NCI-H1105 (cell line): Measurements from ENCODE around the gene SKIC8.
"Not testable (repeated sequence)": the region's sequence is repeated elsewhere in the genome, so short reads cannot be mapped to it uniquely, and the experiment has no call there.

Experiments
- DNase-seq: peaks from one replicate; lab custom pipeline; 2025; lab: John Stamatoyannopoulos, UW

Gene SKIC8

GRCh38 chr15:78251136-78251535 lies 48.3 kb downstream of the SKIC8 start:
- no peak for DNase-seq

GRCh38 chr15:78249131-78249530 lies 50.3 kb downstream of the SKIC8 start:
- no peak for DNase-seq

- DNase-seq = no peak
Observed at GRCh38 chr15:78247911-78248310, 51.5 kb downstream of the SKIC8 start.

GRCh38 chr15:78245976-78246620 lies 53.3 kb downstream of the SKIC8 start:
- not testable (repeated sequence) for DNase-seq

- DNase-seq = not testable (repeated sequence)
Observed at GRCh38 chr15:78245392-78245791, 54.0 kb downstream of the SKIC8 start.

- DNase-seq = no peak
Observed at GRCh38 chr15:78244893-78245292, 54.5 kb downstream of the SKIC8 start.

GRCh38 chr15:78244101-78244500 lies 55.3 kb downstream of the SKIC8 start:
- DNase-seq = no peak

- no peak for DNase-seq
Observed at GRCh38 chr15:78243491-78243941, 55.9 kb downstream of the SKIC8 start.

- no peak for DNase-seq
Observed at GRCh38 chr15:78243058-78243457, 56.4 kb downstream of the SKIC8 start.

- no peak for DNase-seq
Observed at GRCh38 chr15:78242128-78242527, 57.3 kb downstream of the SKIC8 start.

GRCh38 chr15:78241017-78241416 lies 58.4 kb downstream of the SKIC8 start:
- DNase-seq = peak; percentile 41

GRCh38 chr15:78239811-78240210 lies 59.6 kb downstream of the SKIC8 start:
- DNase-seq = no peak

- DNase-seq = no peak
Observed at GRCh38 chr15:78237146-78237545, 62.3 kb downstream of the SKIC8 start.

- no peak for DNase-seq
Observed at GRCh38 chr15:78236491-78236890, 62.9 kb downstream of the SKIC8 start.

- DNase-seq = no peak
Observed at GRCh38 chr15:78234515-78235040, 64.8 kb downstream of the SKIC8 start, which contains the start of gene ACSBG1. Gene ACSBG1 (minus strand): TSS chr15:78234565. CDS start chr15:78234501, 64 bp downstream.

- no peak for DNase-seq
Observed at GRCh38 chr15:78233496-78233895, 65.9 kb downstream of the SKIC8 start.
